GM20000 (cell line): ENCODE measurements around the gene BTNL8.
"Not testable (repeated sequence)": the region's sequence is repeated elsewhere in the genome, so short reads cannot be mapped to it uniquely, and the experiment has no call there.

Experiments used
- DNase-seq: peaks from one replicate; pipeline ENCODE4 v3.0.0; 2012; ENCODE audit warnings: low spot score
- CTCF ChIP-seq: IDR thresholded peaks from 2 replicates; pipeline ENCODE4 v1.5.1; 2012; ENCODE audit warnings: mild to moderate bottlenecking, control low read depth; ENCODE audit errors: extremely low read depth, missing control alignments

The BTNL8 gene

GRCh38 chr5:180875860-180876426 is 23.0 kb upstream of the BTNL8 start:
- TF ChIP-seq CTCF, result no peak

GRCh38 chr5:180885845-180886529 is 13.0 kb upstream of the BTNL8 start:
- DNase-seq, result not testable (repeated sequence)

More at GRCh38 chr5:180875860-180876426, 23.0 kb upstream of the BTNL8 start:
- no peak for DNase-seq

- DNase-seq, result no peak
- TF ChIP-seq CTCF, result no peak
These were observed 9.6 kb upstream of the BTNL8 start for GRCh38 chr5:180889381-180889780.

GRCh38 chr5:180895330-180895729 is 3.6 kb upstream of the BTNL8 start:
- DNase-seq, result not testable (repeated sequence)

- TF ChIP-seq CTCF, result no peak
- DNase-seq, result no peak
These were observed 1.2 kb downstream of the BTNL8 start for GRCh38 chr5:180900178-180900577.

GRCh38 chr5:180901319-180902009 is 2.5 kb downstream of the BTNL8 start:
- no peak for TF ChIP-seq CTCF
- DNase-seq, result no peak

- DNase-seq, result no peak
- no peak for TF ChIP-seq CTCF
These were observed 9.4 kb downstream of the BTNL8 start for GRCh38 chr5:180908400-180908799.

- no peak for TF ChIP-seq CTCF
- no peak for DNase-seq
These were observed 10.2 kb downstream of the BTNL8 start for GRCh38 chr5:180908998-180909731.
